Keratinocyte (primary cell): Measurements from ENCODE around the gene CUEDC1. TPM values are rescaled to one million over a fixed set of nuclear protein-coding genes. Genes with fewer than 3 reads are reported as not detected.

ENCODE experiments used
- DNase-seq: peaks from one replicate; pipeline ENCODE4 v3.0.0-alpha.2; 2011; ENCODE audit warnings: low read depth, missing footprints, low spot score
- FAIRE-seq: peaks from 2 replicates; lab custom pipeline; 2011; peaks lifted over from hg19 to GRCh38; lab: Jason Lieb, UNC
- H2AFZ ChIP-seq: 2 replicates; pipeline ENCODE4 v1.6.0; 2012; ENCODE audit warnings: low read length, control low read depth, inconsistent platforms; ENCODE audit not compliant: control insufficient read depth
- H3K27ac ChIP-seq: 2 replicates; pipeline ENCODE4 v1.5.1; 2011; ENCODE audit warnings: low read length; ENCODE audit not compliant: control insufficient read depth, insufficient read depth
- H3K27me3 ChIP-seq: 3 replicates; pipeline ENCODE4 v1.6.0; 2011; ENCODE audit warnings: low read length; ENCODE audit not compliant: control insufficient read depth, insufficient read depth; ENCODE audit errors: extremely low read depth
- H3K36me3 ChIP-seq, 2 experiments: 2 replicates in 1 of 2; 3 replicates in 1 of 2; pipeline ENCODE4 v1.5.1; 2011; ENCODE audit warnings: low read length in 2 of 2, mild to moderate bottlenecking in 1 of 2; ENCODE audit not compliant: control insufficient read depth in 2 of 2, insufficient read depth in 2 of 2; ENCODE audit errors: extremely low read depth in 1 of 2
- H3K4me1 ChIP-seq: 3 replicates; pipeline ENCODE4 v1.5.1; 2011; ENCODE audit warnings: low read length; ENCODE audit not compliant: control insufficient read depth, insufficient read depth; ENCODE audit errors: extremely low read depth
- H3K4me2 ChIP-seq: 3 replicates; pipeline ENCODE4 v1.6.0; 2011; ENCODE audit warnings: low read depth, low read length; ENCODE audit not compliant: control insufficient read depth, insufficient read depth; ENCODE audit errors: extremely low read depth
- H3K4me3 ChIP-seq, 3 experiments: fragments of 200-600 bp in 1 of 3; sonication (generic) in 1 of 3; 2 replicates in 2 of 3; 3 replicates in 1 of 3; pipeline ENCODE4 v1.5.1; 2011 to 2016; ENCODE audit warnings: low read length in 3 of 3, mild to moderate bottlenecking in 3 of 3, control low read depth in 2 of 3, inconsistent platforms in 1 of 3, low read depth in 1 of 3, mixed read lengths in 1 of 3, mixed run types in 1 of 3, moderate library complexity in 1 of 3; ENCODE audit not compliant: control insufficient read depth in 2 of 3, insufficient read depth in 2 of 3; ENCODE audit errors: extremely low read depth in 1 of 3
- H3K79me2 ChIP-seq: 2 replicates; pipeline ENCODE4 v1.6.0; 2012; ENCODE audit warnings: low read length; ENCODE audit not compliant: control insufficient read depth, insufficient read depth
- H3K9ac ChIP-seq: 3 replicates; pipeline ENCODE4 v1.6.0; 2011; ENCODE audit warnings: low read length; ENCODE audit not compliant: control insufficient read depth, insufficient read depth; ENCODE audit errors: extremely low read depth
- H3K9me1 ChIP-seq: 3 replicates; pipeline ENCODE4 v1.6.0; 2011; ENCODE audit warnings: low read length; ENCODE audit not compliant: control insufficient read depth, insufficient read depth; ENCODE audit errors: extremely low read depth
- H3K9me3 ChIP-seq: 2 replicates; pipeline ENCODE4 v1.5.1; 2012; ENCODE audit warnings: low read depth, low read length; ENCODE audit not compliant: control insufficient read depth
- H4K20me1 ChIP-seq: 3 replicates; pipeline ENCODE4 v1.6.0; 2011; ENCODE audit warnings: low read length; ENCODE audit not compliant: control insufficient read depth, insufficient read depth; ENCODE audit errors: extremely low read depth
- CTCF ChIP-seq, 3 experiments: IDR thresholded peaks in 1 of 3; conservative IDR thresholded peaks in 1 of 3; optimal IDR thresholded peaks in 1 of 3; 2 replicates in 2 of 3; 3 replicates in 1 of 3; pipeline versions ENCODE3 to v1.5.1; 2011; ENCODE audit warnings: low read length in 3 of 3, mild to moderate bottlenecking in 3 of 3, moderate library complexity in 2 of 3, control low read depth in 1 of 3, inconsistent platforms in 1 of 3; ENCODE audit not compliant: insufficient read depth in 2 of 3; ENCODE audit errors: extremely low read depth in 1 of 3
- EZH2 ChIP-seq: IDR thresholded peaks from one replicate; pipeline ENCODE4 v1.6.1; 2012; ENCODE audit warnings: inconsistent platforms, mild to moderate bottlenecking, low read length, moderate library complexity
- dilution Hi-C: fragments of 300-500 bp; cut with MboI; formaldehyde crosslinking; loops from one replicate; pipeline ENCODE4 v1.7.0; 2020; ENCODE audit warnings: low sequenced_read_pairs; ENCODE audit not compliant: extremely low pct_ligation_motif_present
- polyA plus RNA-seq, 5 experiments: library from polyadenylated mRNA; depleted of rRNA in 3 of 5; stranded (reverse) in 3 of 5; stranded (forward) in 1 of 5; unstranded in 1 of 5; fragments of >200 nt; gene quantifications; 1 replicate in 1 of 5; 2 replicates in 3 of 5; 3 replicates in 1 of 5; pipeline versions ENCODE4 v1.2.1 to v1.2.3, GENCODE V29; 2011 to 2012; ENCODE audit warnings: missing spikeins in 2 of 5, low read depth in 1 of 5, low replicate concordance in 1 of 5

CUEDC1 gene
- polyA plus RNA-seq, 1 donor (not counting 4 experiments of a cell fraction or from before 2014, with no cell fraction given), result 12.9 TPM

GRCh38 chr17:57970710-57971109, 15.5 kb upstream of the CUEDC1 start:
- Histone ChIP-seq H4K20me1 (no peaks in the 10 kb centered on the region), H3K9ac (no peak overlapping the region), H3K27me3 (no peaks in the 10 kb centered on the region), H2AFZ (no peak overlapping the region), H3K9me1 (no peaks in the 10 kb centered on the region), H3K79me2 (no peaks in the 10 kb centered on the region), H3K4me2 (no peak overlapping the region), H3K36me3 (peaks cover 5 to 14% of the 10 kb centered on the region in 2 experiments), H3K27ac (no peak overlapping the region), H3K9me3 (no peaks in the 10 kb centered on the region), H3K4me3 (no peak overlapping the region), H3K4me1 (peaks cover 2% of the 10 kb centered on the region)
- TF ChIP-seq CTCF (optimal IDR thresholded peaks at IDR 0.05 in 1 of 3, IDR thresholded peaks at IDR 0.05 in 1 of 3, conservative IDR thresholded peaks at IDR 0.05 in 1 of 3; ENCODE audit: extremely low read depth in 1 of 3, insufficient read depth in 2 of 3, low read length in 3 of 3), result no peak
- no peak for TF ChIP-seq EZH2
- no peak for DNase-seq
- dilution Hi-C loops, result no loop called here
- FAIRE-seq, result no peak

- Histone ChIP-seq H3K9ac (no peak overlapping the region), H3K9me3 (no peaks in the 10 kb centered on the region), H4K20me1 (no peaks in the 10 kb centered on the region), H3K9me1 (no peaks in the 10 kb centered on the region), H3K4me2 (no peak overlapping the region), H3K79me2 (no peaks in the 10 kb centered on the region), H3K27me3 (no peaks in the 10 kb centered on the region), H3K36me3 (no peaks in the 10 kb centered on the region), H3K4me1 (peaks cover 2% of the 10 kb centered on the region), H3K27ac (no peak overlapping the region), H2AFZ (no peak overlapping the region), H3K4me3 (no peak overlapping the region)
- TF ChIP-seq CTCF (optimal IDR thresholded peaks at IDR 0.05 in 1 of 3, IDR thresholded peaks at IDR 0.05 in 1 of 3, conservative IDR thresholded peaks at IDR 0.05 in 1 of 3; ENCODE audit: extremely low read depth in 1 of 3, insufficient read depth in 2 of 3, low read length in 3 of 3), result no peak
- no peak for TF ChIP-seq EZH2
- no peak for FAIRE-seq
- no peak for DNase-seq
- dilution Hi-C loops, result no loop called here
These were observed 13.2 kb upstream of the CUEDC1 start for GRCh38 chr17:57968456-57968855.
